Measurements from ENCODE around the gene TAPT1. TPM values are rescaled to one million over a fixed set of nuclear protein-coding genes. Genes with fewer than 3 reads are reported as not detected.

TAPT1 gene
- polyA plus RNA-seq, 1 of the 3 experiments (the other 2 are of a cell fraction): 6.2 TPM

DNA sequence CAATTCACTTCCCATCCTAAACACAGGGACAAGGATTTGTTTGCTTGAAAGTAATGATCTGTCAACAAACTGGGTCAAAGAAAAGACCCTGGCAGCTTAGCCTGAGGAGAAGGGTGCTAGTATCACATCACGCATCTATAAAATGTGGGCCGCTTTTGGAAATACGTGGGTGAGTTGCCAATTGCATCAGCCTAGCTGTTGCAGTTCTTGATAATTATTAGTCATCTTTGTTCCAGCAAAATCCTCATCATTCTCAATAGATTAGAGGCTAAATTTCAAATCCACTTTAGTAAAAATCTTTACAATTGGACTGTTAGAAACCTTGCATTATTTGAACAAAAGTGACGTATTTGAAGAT lies 33.6 kb upstream of the TAPT1 start:
- H3K4me1 ChIP-seq (ENCODE audit: control insufficient read depth in 1 of 2, insufficient read depth in 2 of 2, low read depth in 1 of 2, low read length in 1 of 2): no peaks in the 10 kb centered on the region; a peak in 1 of 4 replicates
- no peaks in the 10 kb centered on the region for H3K27me3 ChIP-seq (ENCODE audit: insufficient read depth)
- no peaks in the 10 kb centered on the region for H3K9me2 ChIP-seq
- no peaks in the 10 kb centered on the region for H3F3A ChIP-seq (replicated peaks; ENCODE audit: insufficient read depth)
- H3K9me3 ChIP-seq: no peaks in the 10 kb centered on the region
- 96% methylated on average over 4 of the region's 4 CpGs for WGBS (ENCODE audit: low lambda C conversion rate)
- no peaks in the 10 kb centered on the region for H3K79me2 ChIP-seq (ENCODE audit: insufficient read depth)
- no peaks in the 10 kb centered on the region for H4K20me1 ChIP-seq (ENCODE audit: insufficient read depth)
- ChIA-PET CTCF (interaction anchor here (1.3 to 2.3 kb wide), 2 partner anchors 31 to 258 kb away, joined by 4 to 6 read pairs; no protein-coding TSS in a partner anchor), POLR2A (no interaction called here)
- no peaks in the 10 kb centered on the region for H3K36me3 ChIP-seq (replicated peaks in 1 of 2; ENCODE audit: control insufficient read depth in 1 of 2, insufficient read depth in 2 of 2, low read length in 1 of 2)
- no peak overlapping the region for H3K27ac ChIP-seq (ENCODE audit: low read depth in 2 of 2, low read length in 1 of 2)
- no peak for TF ChIP-seq JUND (IDR thresholded peaks at IDR 0.05)
- TF ChIP-seq SMC3 (IDR thresholded peaks at IDR 0.05; ENCODE audit: low read depth, low read length): no peak
- no peak for TF ChIP-seq RXRA (IDR thresholded peaks at IDR 0.05; ENCODE audit: borderline replicate concordance, low read depth)
- H2AFZ ChIP-seq (ENCODE audit: low read depth): no peak overlapping the region
- H3K9ac ChIP-seq: no peak overlapping the region
- no peak for DNase-seq
- H3K4me3 ChIP-seq (ENCODE audit: low read depth in 2 of 2, low read length in 1 of 2): no peak overlapping the region
- H3K4me2 ChIP-seq: no peak overlapping the region

DNA sequence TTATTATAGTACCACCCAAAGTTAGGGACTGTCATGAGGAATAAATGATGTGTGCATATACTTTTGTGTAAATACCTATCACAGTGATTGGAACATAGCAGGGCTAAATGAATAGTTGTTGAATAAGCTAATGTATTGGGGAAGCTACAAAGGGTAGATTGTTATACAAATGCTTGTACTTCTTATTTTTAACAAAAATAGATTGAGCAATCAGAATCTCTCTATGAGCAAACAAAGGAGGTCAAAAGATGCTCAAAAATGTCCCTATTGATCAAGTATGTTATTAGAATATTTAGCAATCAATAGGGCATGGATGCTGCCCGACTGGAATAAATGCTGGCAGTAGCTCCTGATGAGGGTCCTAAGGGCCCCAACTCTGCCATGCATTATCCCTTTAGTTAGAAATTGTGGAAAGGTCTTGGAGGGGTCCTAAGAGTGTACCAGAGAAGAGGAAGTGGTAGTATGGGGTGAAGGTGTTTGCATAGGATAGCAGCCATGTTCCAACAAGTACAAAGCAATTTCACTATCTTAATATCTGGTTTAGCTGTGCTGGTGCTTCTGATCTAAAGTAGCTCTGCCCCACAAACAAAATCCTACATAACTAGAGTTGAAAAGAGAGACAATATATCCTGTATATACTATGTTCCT lies 33.1 kb upstream of the TAPT1 start:
- no peaks in the 10 kb centered on the region for H3K9me2 ChIP-seq
- 21% methylated on average over 1 of the region's 1 CpG for WGBS (ENCODE audit: low lambda C conversion rate)
- H3F3A ChIP-seq (replicated peaks; ENCODE audit: insufficient read depth): no peaks in the 10 kb centered on the region
- H4K20me1 ChIP-seq (ENCODE audit: insufficient read depth): no peaks in the 10 kb centered on the region
- DNase-seq: no peak
- no peak overlapping the region for H2AFZ ChIP-seq (ENCODE audit: low read depth)
- H3K9me3 ChIP-seq: no peaks in the 10 kb centered on the region
- no peaks in the 10 kb centered on the region for H3K27me3 ChIP-seq (ENCODE audit: insufficient read depth)
- POLR2A ChIA-PET: no interaction called here
- no peaks in the 10 kb centered on the region for H3K36me3 ChIP-seq (replicated peaks in 1 of 2; ENCODE audit: control insufficient read depth in 1 of 2, insufficient read depth in 2 of 2, low read length in 1 of 2)
- H3K4me3 ChIP-seq (ENCODE audit: low read depth in 2 of 2, low read length in 1 of 2): no peak overlapping the region
- H3K79me2 ChIP-seq (ENCODE audit: insufficient read depth): no peaks in the 10 kb centered on the region
- H3K4me2 ChIP-seq: no peak overlapping the region
- H3K9ac ChIP-seq: no peak overlapping the region
- CTCF ChIA-PET: interaction anchor here (0.9 to 2.3 kb wide), 3 partner anchors 32 to 454 kb away, joined by 3 to 6 read pairs (median 4); no protein-coding TSS in a partner anchor
- H3K27ac ChIP-seq (ENCODE audit: low read depth in 2 of 2, low read length in 1 of 2): no peak overlapping the region
- no peaks in the 10 kb centered on the region for H3K4me1 ChIP-seq (ENCODE audit: control insufficient read depth in 1 of 2, insufficient read depth in 2 of 2, low read depth in 1 of 2, low read length in 1 of 2)
- TF ChIP-seq, protein P1, sequence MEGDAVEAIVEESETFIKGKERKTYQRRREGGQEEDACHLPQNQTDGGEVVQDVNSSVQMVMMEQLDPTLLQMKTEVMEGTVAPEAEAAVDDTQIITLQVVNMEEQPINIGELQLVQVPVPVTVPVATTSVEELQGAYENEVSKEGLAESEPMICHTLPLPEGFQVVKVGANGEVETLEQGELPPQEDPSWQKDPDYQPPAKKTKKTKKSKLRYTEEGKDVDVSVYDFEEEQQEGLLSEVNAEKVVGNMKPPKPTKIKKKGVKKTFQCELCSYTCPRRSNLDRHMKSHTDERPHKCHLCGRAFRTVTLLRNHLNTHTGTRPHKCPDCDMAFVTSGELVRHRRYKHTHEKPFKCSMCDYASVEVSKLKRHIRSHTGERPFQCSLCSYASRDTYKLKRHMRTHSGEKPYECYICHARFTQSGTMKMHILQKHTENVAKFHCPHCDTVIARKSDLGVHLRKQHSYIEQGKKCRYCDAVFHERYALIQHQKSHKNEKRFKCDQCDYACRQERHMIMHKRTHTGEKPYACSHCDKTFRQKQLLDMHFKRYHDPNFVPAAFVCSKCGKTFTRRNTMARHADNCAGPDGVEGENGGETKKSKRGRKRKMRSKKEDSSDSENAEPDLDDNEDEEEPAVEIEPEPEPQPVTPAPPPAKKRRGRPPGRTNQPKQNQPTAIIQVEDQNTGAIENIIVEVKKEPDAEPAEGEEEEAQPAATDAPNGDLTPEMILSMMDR (IDR thresholded peaks at IDR 0.05): no peak
- TF ChIP-seq, protein P2, sequence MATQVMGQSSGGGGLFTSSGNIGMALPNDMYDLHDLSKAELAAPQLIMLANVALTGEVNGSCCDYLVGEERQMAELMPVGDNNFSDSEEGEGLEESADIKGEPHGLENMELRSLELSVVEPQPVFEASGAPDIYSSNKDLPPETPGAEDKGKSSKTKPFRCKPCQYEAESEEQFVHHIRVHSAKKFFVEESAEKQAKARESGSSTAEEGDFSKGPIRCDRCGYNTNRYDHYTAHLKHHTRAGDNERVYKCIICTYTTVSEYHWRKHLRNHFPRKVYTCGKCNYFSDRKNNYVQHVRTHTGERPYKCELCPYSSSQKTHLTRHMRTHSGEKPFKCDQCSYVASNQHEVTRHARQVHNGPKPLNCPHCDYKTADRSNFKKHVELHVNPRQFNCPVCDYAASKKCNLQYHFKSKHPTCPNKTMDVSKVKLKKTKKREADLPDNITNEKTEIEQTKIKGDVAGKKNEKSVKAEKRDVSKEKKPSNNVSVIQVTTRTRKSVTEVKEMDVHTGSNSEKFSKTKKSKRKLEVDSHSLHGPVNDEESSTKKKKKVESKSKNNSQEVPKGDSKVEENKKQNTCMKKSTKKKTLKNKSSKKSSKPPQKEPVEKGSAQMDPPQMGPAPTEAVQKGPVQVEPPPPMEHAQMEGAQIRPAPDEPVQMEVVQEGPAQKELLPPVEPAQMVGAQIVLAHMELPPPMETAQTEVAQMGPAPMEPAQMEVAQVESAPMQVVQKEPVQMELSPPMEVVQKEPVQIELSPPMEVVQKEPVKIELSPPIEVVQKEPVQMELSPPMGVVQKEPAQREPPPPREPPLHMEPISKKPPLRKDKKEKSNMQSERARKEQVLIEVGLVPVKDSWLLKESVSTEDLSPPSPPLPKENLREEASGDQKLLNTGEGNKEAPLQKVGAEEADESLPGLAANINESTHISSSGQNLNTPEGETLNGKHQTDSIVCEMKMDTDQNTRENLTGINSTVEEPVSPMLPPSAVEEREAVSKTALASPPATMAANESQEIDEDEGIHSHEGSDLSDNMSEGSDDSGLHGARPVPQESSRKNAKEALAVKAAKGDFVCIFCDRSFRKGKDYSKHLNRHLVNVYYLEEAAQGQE (IDR thresholded peaks at IDR 0.05; ENCODE audit: low read depth, low read length): no peak
- TF ChIP-seq RFX5 (IDR thresholded peaks at IDR 0.05; ENCODE audit: low read length) (no peak), MXI1 (IDR thresholded peaks at IDR 0.05; ENCODE audit: low read depth, low read length) (no peak), SIN3A (IDR thresholded peaks at IDR 0.05; ENCODE audit: borderline replicate concordance, low read depth, low read length) (no peak), GABPA (IDR thresholded peaks at IDR 0.05; ENCODE audit: low read depth) (no peak), RXRA (IDR thresholded peaks at IDR 0.05; ENCODE audit: borderline replicate concordance, low read depth) (no peak), TCF12 (IDR thresholded peaks at IDR 0.05) (no peak), NFIC (IDR thresholded peaks at IDR 0.05; ENCODE audit: borderline replicate concordance) (no peak)
- TF ChIP-seq, protein P3, sequence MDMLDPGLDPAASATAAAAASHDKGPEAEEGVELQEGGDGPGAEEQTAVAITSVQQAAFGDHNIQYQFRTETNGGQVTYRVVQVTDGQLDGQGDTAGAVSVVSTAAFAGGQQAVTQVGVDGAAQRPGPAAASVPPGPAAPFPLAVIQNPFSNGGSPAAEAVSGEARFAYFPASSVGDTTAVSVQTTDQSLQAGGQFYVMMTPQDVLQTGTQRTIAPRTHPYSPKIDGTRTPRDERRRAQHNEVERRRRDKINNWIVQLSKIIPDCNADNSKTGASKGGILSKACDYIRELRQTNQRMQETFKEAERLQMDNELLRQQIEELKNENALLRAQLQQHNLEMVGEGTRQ (IDR thresholded peaks at IDR 0.05; ENCODE audit: borderline replicate concordance, low read depth, low read length): no peak
- TF ChIP-seq, protein P4, sequence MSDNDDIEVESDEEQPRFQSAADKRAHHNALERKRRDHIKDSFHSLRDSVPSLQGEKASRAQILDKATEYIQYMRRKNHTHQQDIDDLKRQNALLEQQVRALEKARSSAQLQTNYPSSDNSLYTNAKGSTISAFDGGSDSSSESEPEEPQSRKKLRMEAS (IDR thresholded peaks at IDR 0.05; ENCODE audit: low read depth): no peak
- TF ChIP-seq, protein P5, sequence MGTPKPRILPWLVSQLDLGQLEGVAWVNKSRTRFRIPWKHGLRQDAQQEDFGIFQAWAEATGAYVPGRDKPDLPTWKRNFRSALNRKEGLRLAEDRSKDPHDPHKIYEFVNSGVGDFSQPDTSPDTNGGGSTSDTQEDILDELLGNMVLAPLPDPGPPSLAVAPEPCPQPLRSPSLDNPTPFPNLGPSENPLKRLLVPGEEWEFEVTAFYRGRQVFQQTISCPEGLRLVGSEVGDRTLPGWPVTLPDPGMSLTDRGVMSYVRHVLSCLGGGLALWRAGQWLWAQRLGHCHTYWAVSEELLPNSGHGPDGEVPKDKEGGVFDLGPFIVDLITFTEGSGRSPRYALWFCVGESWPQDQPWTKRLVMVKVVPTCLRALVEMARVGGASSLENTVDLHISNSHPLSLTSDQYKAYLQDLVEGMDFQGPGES (IDR thresholded peaks at IDR 0.05; ENCODE audit: low read depth, low read length): no peak
- TF ChIP-seq, protein P6, sequence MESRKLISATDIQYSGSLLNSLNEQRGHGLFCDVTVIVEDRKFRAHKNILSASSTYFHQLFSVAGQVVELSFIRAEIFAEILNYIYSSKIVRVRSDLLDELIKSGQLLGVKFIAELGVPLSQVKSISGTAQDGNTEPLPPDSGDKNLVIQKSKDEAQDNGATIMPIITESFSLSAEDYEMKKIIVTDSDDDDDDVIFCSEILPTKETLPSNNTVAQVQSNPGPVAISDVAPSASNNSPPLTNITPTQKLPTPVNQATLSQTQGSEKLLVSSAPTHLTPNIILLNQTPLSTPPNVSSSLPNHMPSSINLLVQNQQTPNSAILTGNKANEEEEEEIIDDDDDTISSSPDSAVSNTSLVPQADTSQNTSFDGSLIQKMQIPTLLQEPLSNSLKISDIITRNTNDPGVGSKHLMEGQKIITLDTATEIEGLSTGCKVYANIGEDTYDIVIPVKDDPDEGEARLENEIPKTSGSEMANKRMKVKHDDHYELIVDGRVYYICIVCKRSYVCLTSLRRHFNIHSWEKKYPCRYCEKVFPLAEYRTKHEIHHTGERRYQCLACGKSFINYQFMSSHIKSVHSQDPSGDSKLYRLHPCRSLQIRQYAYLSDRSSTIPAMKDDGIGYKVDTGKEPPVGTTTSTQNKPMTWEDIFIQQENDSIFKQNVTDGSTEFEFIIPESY (IDR thresholded peaks at IDR 0.05; ENCODE audit: borderline replicate concordance, low read depth): no peak
- TF ChIP-seq, protein P7, sequence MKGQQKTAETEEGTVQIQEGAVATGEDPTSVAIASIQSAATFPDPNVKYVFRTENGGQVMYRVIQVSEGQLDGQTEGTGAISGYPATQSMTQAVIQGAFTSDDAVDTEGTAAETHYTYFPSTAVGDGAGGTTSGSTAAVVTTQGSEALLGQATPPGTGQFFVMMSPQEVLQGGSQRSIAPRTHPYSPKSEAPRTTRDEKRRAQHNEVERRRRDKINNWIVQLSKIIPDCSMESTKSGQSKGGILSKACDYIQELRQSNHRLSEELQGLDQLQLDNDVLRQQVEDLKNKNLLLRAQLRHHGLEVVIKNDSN (IDR thresholded peaks at IDR 0.05; ENCODE audit: borderline replicate concordance, low read depth): no peak
